CD4-positive, alpha-beta T cell treated with Interleukin-17A for 1 hour (primary cell): ENCODE results near the gene ZBTB25.

Experiments used
- DNase-seq: peaks from one replicate; pipeline ENCODE4 v3.0.0-alpha.2; 2020

Gene ZBTB25

DNA sequence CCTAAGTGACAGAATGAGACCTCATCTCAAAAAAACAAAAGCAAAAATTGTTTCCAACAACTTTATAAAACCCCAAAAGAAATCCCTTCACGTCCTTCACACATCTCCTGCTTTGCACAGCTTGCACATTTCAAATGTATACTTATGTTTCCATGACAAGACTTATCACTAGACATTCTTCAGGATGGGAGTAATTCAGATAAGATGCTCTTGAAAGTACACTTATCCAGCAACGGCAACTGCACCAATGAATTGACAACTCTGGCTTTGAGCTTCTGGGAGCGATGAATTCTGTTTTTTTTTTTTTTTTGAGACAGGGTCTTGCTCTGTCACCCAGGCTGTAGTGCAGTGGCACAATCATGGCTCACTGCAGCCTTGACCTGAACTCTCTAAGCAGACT is 69.1 kb downstream of the ZBTB25 start:
- no peak for DNase-seq

DNA sequence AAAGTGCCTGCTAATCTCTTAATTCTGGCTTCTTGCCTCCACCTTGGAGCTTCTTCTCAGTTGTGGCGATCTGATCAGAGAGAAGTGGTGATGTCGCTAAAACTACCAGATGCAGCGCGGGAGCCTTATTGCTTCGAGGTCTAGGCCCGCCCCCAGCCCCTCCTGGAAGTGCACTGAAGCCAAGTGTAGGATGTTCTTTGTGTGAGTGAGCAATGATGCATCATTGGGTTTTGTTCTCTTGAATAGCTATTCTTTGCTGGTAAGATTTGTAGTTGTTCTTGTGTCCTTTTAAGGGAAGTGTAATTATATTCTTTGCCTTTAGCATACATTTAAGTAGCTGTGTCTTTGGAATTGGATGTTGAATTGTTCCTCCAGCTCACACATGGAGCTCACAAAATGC is 79.7 kb downstream of the ZBTB25 start:
- DNase-seq = no peak

DNA sequence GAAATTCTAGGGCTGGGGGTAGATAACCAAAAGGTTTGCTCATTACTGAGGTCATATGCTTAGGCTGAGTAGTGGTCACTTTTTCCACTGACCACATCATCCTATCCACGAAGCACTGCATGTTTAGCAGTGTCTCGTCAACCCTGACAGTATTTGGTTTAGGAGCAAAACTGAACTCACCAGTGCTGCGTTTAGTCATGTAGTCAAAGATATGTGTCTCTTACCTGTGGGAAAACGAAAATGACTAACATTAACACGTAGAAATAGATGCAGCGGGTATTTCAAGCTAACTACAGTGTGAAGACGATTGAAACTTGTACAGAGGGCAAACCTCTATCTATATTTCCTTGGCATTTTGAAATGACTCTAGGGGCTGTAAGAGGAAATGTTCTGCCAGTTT is 80.9 kb downstream of the ZBTB25 start:
- DNase-seq = no peak

DNA sequence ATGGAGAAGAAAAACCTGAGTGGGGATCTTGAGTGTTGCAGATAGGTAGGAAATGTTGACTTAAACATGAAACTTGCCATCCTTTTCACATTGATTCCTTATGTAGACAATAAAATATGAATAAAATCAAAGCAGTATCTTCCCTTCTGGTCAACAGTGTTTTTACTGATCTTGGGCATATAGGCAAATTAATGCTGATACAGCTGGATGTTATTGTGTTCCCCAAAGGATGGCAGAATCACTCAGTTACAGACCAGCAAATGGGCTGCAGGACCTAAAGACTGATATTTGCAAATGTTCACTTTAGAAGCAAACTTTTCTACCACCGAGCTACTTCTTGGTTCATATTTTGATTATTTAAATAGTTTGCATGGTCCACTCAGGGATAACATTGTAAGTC is 81.6 kb downstream of the ZBTB25 start:
- no peak for DNase-seq

DNA sequence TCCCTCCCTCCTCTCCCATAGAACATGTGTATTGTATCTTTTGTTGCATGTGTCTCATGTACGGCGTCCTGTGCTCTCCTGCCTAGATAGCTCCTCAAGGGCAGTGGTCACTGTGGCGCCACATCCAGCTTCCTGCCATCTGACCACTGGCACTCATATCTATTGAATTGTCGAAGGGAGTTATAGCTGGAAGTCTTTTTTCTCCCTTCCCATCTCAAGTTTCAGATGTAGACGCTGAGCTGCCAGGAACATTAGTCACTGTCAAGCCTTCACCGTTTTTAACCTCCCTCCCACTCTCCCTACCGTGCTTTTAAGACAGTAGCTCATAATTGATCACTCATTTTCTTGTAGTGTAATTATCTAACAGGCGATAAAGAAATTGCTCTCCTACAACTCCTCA is 82.5 kb downstream of the ZBTB25 start:
- no peak for DNase-seq

DNA sequence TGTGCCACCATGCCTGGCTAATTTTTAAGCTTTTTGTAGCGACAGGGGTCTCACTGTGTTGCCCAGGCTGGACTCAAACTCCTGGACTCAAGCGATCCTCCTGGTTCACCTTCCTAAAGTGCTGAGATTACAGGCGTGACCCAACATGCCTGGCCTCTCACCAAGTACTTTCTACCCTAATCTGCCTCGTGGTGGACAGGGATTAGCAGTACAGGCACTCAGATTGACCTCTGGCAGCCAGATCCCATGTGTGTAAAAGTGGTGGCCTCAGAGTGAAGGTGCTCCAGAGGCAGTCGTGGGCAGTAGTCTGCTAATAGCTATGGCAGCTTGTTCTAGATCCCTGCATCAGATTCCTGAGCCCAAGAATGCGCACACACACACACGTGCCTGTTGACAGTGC is 84.6 kb downstream of the ZBTB25 start:
- DNase-seq = no peak

DNA sequence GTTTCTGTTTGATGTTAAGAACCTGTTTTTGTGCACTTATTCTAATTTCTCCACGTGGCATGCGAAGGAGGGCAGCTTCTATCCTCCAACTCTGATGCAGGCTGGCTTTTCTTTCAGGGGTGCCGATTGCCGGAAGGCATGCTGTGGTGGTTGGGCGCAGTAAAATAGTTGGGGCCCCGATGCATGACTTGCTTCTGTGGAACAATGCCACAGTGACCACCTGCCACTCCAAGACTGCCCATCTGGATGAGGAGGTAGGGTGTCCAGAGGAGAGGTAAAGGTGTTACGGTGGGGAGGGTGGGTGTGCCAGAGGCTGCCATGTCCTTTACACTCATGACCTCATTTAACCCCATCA is 85.9 kb downstream of the ZBTB25 start:
- no peak for DNase-seq

DNA sequence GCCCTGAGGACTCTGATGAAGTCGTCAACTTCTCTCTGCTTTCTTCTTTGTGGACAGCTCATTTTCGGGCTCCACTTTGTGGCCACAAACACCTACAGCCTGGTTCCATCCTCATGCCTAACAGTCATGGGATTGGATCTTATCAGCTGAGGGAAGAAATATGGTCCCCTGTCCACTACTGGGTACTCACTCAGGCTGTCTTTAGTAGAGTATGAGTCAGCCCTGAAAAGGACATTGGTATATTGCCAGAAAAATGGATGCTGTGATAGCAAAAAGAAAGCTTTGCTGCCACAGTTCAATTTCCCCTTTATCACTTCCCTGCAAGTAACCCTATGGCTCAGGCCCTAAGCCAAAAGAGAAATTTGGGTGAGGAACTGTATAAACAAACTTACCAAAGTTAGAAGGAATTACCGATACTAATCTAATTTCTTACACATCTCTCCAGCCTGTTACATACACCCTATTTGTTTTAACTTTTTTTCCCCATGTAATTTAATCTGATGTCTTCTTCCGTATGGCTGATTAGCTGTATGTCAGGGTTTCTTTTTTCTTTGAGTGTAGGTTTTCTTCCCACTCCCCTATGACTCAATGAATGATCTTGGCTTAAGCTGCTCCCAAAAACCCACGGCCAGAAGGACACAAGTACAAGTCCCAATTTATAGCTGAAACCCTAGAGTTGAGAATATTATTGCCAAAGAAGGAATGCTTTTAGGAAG is 86.4 kb downstream of the ZBTB25 start:
- DNase-seq = no peak

DNA sequence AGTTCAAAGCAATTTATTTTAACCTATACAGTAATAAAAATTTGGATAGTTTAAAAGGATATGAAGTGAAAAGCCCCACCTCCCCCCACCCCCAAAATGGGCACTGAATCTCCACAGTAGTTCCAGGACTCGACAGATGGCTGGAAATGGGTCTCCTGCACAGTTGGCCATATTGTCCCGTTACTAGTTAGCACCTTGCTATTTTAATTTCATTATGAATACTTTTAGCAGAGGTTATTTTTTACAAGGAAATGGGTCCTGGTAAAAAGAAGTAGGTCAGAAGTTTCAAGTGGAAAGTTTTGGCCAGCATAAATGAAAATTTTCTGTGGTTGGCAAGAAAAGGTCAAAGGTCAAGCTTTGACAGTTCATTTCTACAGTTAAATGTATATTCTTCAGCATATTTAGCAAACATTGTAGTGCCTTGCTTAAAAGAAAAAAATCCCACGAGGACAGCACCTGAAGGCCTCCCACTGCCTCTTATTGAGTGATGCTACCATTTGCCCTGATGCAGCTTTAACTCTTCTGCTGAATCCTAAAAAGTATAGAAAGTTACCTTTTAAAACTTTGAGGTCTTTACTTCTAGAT is 87.2 kb downstream of the ZBTB25 start:
- DNase-seq = no peak

DNA sequence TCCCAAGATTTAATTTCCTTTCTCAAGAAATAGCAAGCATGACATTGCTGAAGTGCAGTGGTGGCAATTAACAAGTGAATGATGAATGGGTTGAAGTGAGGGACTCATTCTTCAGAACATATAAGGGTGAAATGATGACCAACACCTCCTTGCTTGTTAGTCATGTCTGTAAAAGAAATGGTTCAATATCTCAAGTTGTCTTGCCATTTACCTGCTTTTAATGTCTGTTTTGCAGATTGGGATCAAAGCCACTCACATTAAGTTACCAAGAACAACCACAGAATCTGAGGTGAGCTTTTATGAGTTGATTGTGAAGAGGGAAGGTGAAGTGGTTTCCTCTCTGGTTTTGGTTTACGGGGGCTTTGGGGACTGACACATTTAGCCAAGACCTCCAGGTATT is 91.4 kb downstream of the ZBTB25 start:
- DNase-seq = no peak

DNA sequence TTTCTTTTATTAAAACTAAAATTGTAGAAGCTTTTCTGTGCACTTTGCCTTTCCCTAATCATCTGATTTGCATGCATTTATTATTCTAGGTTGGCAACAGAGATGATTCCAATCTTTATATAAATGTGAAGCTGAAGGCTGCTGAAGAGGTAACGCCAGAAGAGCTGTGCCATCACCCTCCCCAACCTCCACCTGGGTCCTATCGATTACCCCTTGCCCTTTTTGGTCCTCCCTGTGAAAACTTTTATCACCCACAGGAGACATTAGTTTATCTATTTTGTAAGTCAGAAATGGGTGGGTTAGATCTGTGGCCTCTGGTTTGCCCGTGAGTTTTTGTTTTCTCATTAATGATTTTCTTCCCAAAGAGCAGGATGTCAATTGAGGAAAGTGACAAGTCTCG is 92.6 kb downstream of the ZBTB25 start:
- DNase-seq = no peak

DNA sequence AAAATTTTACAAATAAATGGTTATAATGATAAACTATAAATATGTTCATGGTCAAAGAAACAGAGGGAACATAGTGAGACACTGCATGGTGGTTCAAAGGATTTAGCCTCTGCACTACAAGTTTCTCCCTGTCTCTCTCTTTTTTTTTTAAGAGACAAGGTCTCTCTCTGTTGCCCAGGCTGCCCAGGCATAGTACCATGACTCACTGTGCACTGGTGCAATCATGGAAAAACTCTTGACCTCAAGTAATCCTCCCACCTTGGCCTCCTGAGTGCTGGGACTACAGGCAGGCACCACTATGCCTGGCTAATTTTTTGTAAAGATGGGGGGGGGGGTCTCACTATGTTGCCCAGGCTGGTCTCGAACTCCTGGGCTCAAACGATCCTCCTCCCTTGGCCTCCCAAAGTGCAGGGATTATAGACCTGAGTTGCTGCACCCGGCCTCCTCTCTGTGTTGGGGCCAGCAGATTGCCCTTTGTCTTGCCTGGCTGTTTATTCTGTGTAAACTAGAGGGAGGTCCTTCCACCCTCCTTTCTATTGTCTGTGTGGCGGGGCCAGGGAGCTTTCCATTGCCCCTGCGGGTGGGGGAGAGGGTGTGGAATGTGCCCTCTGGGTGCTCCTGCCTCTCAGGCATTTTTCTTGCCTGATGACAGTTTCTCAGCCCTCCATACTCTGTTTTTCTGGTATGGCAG is 93.4 kb downstream of the ZBTB25 start:
- no peak for DNase-seq

DNA sequence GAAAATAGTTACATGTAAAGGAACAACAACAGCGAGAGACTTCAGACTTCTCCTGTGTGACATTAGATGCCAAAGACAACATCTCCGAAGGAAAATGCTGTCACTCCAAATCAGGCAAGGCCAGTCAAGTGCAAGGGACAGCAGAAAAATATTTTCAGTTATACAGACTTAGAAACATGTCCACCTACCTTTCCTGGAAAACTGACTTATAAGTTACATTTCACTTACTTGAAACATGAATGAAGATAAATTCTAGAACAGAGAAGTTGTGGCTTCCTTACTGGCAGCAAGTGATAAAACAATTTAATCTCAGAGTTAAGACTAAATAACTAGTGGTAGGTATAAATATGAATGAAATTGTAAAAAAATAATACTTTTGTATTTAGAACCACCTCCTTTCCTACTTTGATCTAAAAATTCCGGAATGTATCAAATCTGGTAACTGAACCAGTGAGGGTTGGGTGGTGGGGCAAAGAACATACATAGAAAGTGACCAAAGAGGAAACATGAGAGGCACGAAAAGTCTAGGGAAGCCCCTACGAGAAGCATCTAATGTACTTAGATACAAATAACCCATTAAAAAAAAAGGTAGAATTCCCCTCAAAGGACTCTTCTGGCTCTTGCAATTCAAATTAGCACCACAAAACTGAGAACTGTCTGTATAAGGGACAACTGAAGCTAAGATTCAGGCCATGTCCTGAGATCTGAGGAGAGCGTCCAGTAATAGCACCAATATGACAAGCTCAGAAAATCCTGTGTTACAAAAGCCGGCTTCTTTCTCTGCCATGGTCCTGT is 94.3 kb downstream of the ZBTB25 start:
- no peak for DNase-seq

DNA sequence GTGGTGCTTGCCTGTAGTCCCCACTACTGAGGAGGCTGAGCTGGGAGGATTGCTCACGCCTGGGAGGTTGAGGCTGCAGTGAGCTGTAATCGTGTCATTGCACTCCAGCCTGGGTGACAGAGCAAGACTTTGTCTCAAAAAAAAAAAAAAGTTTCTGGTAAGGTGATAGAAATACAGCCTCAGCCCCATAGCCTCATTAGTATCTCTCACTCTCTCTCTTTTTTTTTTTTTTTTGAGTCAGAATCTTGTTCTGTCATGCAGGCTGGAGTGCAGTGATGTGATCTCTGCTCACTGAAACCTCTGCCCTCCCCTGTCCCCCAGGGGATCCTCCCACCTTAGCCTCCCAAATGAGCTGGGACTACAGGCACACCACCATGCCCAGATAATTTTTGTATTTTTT is 96.3 kb downstream of the ZBTB25 start:
- DNase-seq = no peak

DNA sequence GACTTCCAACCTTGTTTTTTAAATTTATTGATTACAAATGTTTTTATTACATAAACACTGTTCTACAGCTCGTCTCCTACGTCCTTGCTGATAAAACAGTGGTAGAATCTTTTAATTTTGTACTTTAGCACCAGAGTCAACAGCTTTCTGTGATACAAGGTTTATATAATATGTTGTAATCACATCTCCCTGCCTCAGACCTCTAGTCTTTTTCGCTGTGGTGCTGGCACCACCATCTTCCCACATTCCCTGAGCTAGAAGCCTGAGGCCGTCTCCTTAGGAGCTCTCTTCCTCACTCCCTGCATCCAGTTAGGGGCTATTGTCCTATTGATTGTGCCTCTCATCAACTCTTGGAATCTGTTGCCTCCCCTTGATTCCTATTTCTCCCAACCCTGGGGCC is 98.3 kb downstream of the ZBTB25 start:
- DNase-seq = no peak

DNA sequence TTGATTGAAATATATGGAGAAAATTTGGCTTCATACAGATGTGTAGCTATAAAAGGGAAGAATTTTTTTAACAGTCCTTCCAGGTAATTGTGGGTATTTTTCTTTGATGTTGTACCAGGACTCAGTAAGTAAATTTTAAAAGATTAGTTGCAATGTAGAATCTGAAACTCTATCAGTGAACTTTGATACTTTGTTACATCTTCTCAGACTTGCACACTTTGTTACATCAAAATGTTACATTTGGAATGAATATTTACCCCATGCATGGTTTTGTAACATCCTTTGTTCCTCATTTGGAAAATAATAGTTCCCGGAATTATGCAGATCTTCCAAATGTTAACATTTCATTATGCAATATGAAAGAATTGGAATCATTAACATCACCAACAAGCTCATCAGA is 101.7 kb downstream of the ZBTB25 start:
- DNase-seq = no peak

DNA sequence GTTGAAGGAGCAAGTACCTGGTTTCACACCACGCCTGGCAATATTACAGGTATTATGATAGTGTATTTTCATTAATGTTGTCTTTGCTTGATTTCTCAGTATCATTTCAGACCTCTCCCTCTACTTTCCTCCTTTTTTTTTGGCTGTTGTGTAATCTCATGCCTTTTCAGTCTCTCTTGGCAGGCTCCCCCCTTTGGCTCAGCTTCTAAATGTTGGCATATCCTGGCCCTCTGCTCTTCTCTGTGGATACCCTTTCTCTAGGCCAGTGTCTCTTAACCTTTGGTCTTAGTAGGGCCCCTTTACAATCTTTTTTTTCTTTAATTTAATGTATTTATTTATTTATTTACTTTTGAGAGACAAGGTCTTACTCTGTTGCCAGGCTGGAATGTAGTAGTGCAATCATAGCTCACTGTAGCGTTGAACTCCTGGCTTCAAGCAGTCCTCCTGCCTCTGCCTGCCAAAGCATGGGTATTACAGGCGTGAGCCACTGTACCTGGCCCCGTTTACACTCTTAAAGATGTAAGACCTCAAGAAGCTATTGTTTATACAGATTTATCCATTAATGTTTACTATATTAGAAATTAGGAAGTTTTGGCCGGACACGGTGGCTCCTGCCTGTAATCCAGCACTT is 102.7 kb downstream of the ZBTB25 start:
- no peak for DNase-seq
